Neural progenitor cell (in vitro differentiated cells): ENCODE data around the gene PPP1R9B.

ENCODE experiments used
- CTCF ChIP-seq: fragments of 200-600 bp; sonication (generic); IDR thresholded peaks from 2 replicates; pipeline ENCODE4 v1.5.1; 2017; ENCODE audit warnings: antibody characterized with exemption, mild to moderate bottlenecking
- EZH2phosphoT487 ChIP-seq: fragments of 200-600 bp; sonication (generic); IDR thresholded peaks from 2 replicates; pipeline ENCODE4 v1.6.1; 2017; ENCODE audit warnings: antibody characterized with exemption

- TF ChIP-seq CTCF (no peak), EZH2phosphoT487 (no peak)
Observed at GRCh38 chr17:50151937-50152547, 1.6 kb upstream of the PPP1R9B start.
